K562 (cell line): Measurements from ENCODE around the gene PDPK1. TPM values are rescaled to one million over a fixed set of nuclear protein-coding genes. Genes with fewer than 3 reads are reported as not detected.

Source experiments
- CREM ChIP-seq: IDR thresholded peaks from 2 replicates; pipeline ENCODE4 v1.6.1; 2014; ENCODE audit warnings: antibody characterized with exemption, low read depth
- ETS2 ChIP-seq: IDR thresholded peaks from 2 replicates; pipeline ENCODE4 v1.6.1; 2016; ENCODE audit warnings: borderline replicate concordance, missing genetic modification characterization, mild to moderate bottlenecking, moderate library complexity, missing compliant biosample characterization; ENCODE audit not compliant: poor library complexity, severe bottlenecking
- GATAD2A ChIP-seq: fragments of 450-650 bp; IDR thresholded peaks from 2 replicates; pipeline ENCODE4 v1.6.1; 2017
- JUN ChIP-seq, 2 experiments: sonication (generic) in 1 of 2; formaldehyde crosslinking in 1 of 2; IDR thresholded peaks; 2 replicates each; pipeline versions ENCODE4 v1.6.1 to v1.8.0; 2012 to 2022; ENCODE audit warnings: borderline replicate concordance in 2 of 2, mild to moderate bottlenecking in 2 of 2, improper control_type of control experiment in 1 of 2, low read depth in 1 of 2, low read length in 1 of 2, missing genetic modification reagents in 1 of 2
- KAT7 ChIP-seq: sonication (generic); formaldehyde crosslinking; IDR thresholded peaks from 2 replicates; pipeline ENCODE4 v1.8.0; 2022; ENCODE audit warnings: missing genetic modification reagents, mild to moderate bottlenecking, borderline replicate concordance
- MTA3 ChIP-seq: fragments of 450-650 bp; formaldehyde crosslinking; IDR thresholded peaks from 2 replicates; pipeline ENCODE4 v1.6.1; 2017; ENCODE audit warnings: mild to moderate bottlenecking, borderline replicate concordance
- NCOR1 ChIP-seq: fragments of 450-650 bp; IDR thresholded peaks from 2 replicates; pipeline ENCODE4 v1.6.1; 2016; ENCODE audit warnings: mild to moderate bottlenecking, moderate library complexity
- NKRF ChIP-seq: fragments of 450-650 bp; IDR thresholded peaks from 2 replicates; pipeline ENCODE4 v1.6.1; 2016; ENCODE audit warnings: borderline replicate concordance
- PCBP1 ChIP-seq: fragments of 200-400 bp; formaldehyde crosslinking; IDR thresholded peaks from 2 replicates; pipeline ENCODE4 v1.6.1; 2018; ENCODE audit warnings: mild to moderate bottlenecking, low read depth, low read length; ENCODE audit not compliant: poor library complexity, severe bottlenecking
- PML ChIP-seq: IDR thresholded peaks from 2 replicates; pipeline ENCODE4 v1.6.1; 2012; ENCODE audit warnings: low read length, inconsistent platforms
- POLR2B ChIP-seq: fragments of 450-650 bp; IDR thresholded peaks from 2 replicates; pipeline ENCODE4 v1.6.1; 2018; ENCODE audit warnings: low read depth; ENCODE audit not compliant: partially characterized antibody
- POLR2H ChIP-seq: IDR thresholded peaks from 2 replicates; pipeline ENCODE4 v1.6.1; 2016; ENCODE audit warnings: missing genetic modification characterization, low read depth, mild to moderate bottlenecking, control low read depth, missing compliant biosample characterization, moderate library complexity
- RB1 ChIP-seq: fragments of 450-650 bp; IDR thresholded peaks from 2 replicates; pipeline ENCODE4 v1.6.1; 2017; ENCODE audit warnings: low read depth, mild to moderate bottlenecking
- SMAD3 ChIP-seq: fragments of 450-650 bp; formaldehyde crosslinking; conservative IDR thresholded peaks from 2 replicates; pipeline ENCODE4 v1.4.0; 2020; ENCODE audit warnings: mild to moderate bottlenecking
- SNRNP70 ChIP-seq: fragments of 200-400 bp; formaldehyde crosslinking; optimal IDR thresholded peaks from 2 replicates; pipeline ENCODE3; 2017; ENCODE audit warnings: low read depth, low read length
- SPI1 ChIP-seq: IDR thresholded peaks from 2 replicates; pipeline ENCODE4 v1.6.1; 2011; ENCODE audit warnings: low read depth, low read length, control low read depth, borderline replicate concordance
- TBL1XR1 ChIP-seq, 2 experiments: IDR thresholded peaks; 2 replicates each; pipeline ENCODE4 v1.6.1; 2012; ENCODE audit warnings: improper control_type of control experiment in 2 of 2, low read length in 2 of 2, mild to moderate bottlenecking in 1 of 2
- TCF7L2 ChIP-seq: fragments of 150-350 bp; IDR thresholded peaks from 2 replicates; pipeline ENCODE4 v1.6.1; 2016; ENCODE audit warnings: low read depth, mild to moderate bottlenecking, low read length, moderate library complexity
- ZNF511 ChIP-seq: sonication (generic); formaldehyde crosslinking; IDR thresholded peaks from 2 replicates; pipeline ENCODE4 v1.8.0; 2022; ENCODE audit warnings: mild to moderate bottlenecking, missing genetic modification reagents
- ZNF584 ChIP-seq: fragments of 200-800 bp; sonication (Bioruptor generic); IDR thresholded peaks from 2 replicates; pipeline ENCODE4 v1.6.1; 2016; ENCODE audit warnings: low read depth, mild to moderate bottlenecking, missing genetic modification characterization, missing compliant biosample characterization
- polyA plus RNA-seq, 8 experiments: library from polyadenylated mRNA; depleted of rRNA in 4 of 8; stranded (reverse) in 5 of 8; unstranded in 3 of 8; fragments of >200 nt; fragmentation: Nextera tagmentation in 2 of 8; fragmentation: Illumina TruSeq in 1 of 8; extraction: Ambion mirVana in 2 of 8; extraction: Trizol in 1 of 8; gene quantifications; 2 replicates each; pipeline versions ENCODE4 v1.2.1 to v1.2.3, GENCODE V29; 2011 to 2014; ENCODE audit warnings: inconsistent platforms in 1 of 8, missing spikeins in 1 of 8
- total RNA-seq, 7 experiments: library from RNA; depleted of rRNA in 6 of 7; stranded (reverse); fragments of >200 nt in 6 of 7; fragmentation: Illumina TruSeq in 2 of 7; extraction: Trizol in 2 of 7; gene quantifications; 2 replicates each; pipeline versions ENCODE4 v1.2.1 to v1.2.3, GENCODE V29; 2011 to 2021; ENCODE audit warnings: low replicate concordance in 1 of 7
- TF ChIP-seq, protein P1 (sequence below): sonication (generic); formaldehyde crosslinking; IDR thresholded peaks from 2 replicates; pipeline ENCODE4 v1.8.0; 2023; ENCODE audit warnings: mild to moderate bottlenecking, missing genetic modification reagents
- TF ChIP-seq, protein P2 (sequence below): fragments of 250-450 bp; sonication (Bioruptor Pico); IDR thresholded peaks from 2 replicates; pipeline ENCODE4 v1.5.0; 2021

The PDPK1 gene
- total and polyA plus RNA-seq, 9 of the 15 experiments (the other 6 are each of a cell fraction or from before 2014, with no cell fraction given): 4.0 to 37.2 (median 18.7) TPM

DNA sequence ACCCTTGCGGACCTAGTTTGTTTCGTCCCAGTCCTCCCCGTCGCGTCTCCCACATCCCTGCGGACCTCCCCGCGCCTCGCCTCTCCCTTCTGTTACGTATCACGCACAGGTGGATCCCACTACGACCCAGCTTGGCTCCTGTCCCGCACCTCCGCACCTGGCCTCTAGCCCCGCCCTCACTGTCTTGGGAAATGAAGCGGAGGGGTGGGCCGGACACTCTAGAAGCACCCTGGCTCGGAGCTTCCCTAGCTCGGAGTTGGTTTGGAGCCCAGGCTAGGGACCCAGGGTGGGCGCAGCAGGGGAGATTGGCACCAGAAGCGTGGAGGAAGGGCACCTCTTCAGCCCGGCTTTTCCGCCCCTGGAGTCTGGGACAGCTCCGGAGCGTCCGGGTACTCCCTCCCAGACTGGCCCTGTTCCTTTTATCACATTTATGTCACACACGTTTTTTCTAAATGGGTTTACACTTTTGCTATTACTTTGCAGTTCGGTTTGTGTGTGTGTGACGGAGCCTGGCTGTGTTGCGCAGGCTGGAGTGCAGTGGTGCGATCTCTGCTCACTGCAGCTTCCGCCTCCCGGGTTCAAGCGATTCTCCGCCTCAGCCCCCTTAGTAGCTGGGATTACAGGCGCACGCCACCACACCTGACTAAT, 5.2 kb upstream of the PDPK1 start (continued):
- TF ChIP-seq JUN (IDR thresholded peaks at IDR 0.05; ENCODE audit: borderline replicate concordance, low read depth, low read length) (no peak), JUN (CRISPR knock-in tag; IDR thresholded peaks at IDR 0.05; ENCODE audit: borderline replicate concordance) (no peak), POLR2H (tag) (0 out of 2 replicates have a peak, but pooled peaks have one; percentile 5), RB1 (peak; percentile 37; the same call in 1 of the 2 replicates), PML (no peak), GATAD2A (0 out of 2 replicates have a peak, but pooled peaks have one; percentile 9), CREM (peak; percentile 32; the same call in 1 of the 2 replicates), NKRF (no peak), TBL1XR1 (IDR thresholded peaks at IDR 0.05; ENCODE audit: low read length in 2 of 2) (no peak), SPI1 (no peak), TCF7L2 (no peak), ZNF584 (CRISPR knock-in tag) (no peak), ZNF511 (CRISPR knock-in tag) (0 out of 2 replicates have a peak, but pooled peaks have one; percentile 14), POLR2B (peak; percentile 27), SNRNP70 (no peak), SMAD3 (no peak), ETS2 (tag) (no peak), PCBP1 (no peak), KAT7 (0 out of 2 replicates have a peak, but pooled peaks have one; percentile 62), NCOR1 (no peak), MTA3 (0 out of 2 replicates have a peak, but pooled peaks have one; percentile 40)
- TF ChIP-seq, protein P1, sequence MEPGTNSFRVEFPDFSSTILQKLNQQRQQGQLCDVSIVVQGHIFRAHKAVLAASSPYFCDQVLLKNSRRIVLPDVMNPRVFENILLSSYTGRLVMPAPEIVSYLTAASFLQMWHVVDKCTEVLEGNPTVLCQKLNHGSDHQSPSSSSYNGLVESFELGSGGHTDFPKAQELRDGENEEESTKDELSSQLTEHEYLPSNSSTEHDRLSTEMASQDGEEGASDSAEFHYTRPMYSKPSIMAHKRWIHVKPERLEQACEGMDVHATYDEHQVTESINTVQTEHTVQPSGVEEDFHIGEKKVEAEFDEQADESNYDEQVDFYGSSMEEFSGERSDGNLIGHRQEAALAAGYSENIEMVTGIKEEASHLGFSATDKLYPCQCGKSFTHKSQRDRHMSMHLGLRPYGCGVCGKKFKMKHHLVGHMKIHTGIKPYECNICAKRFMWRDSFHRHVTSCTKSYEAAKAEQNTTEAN (CRISPR knock-in tag): no peak
- TF ChIP-seq, protein P2, sequence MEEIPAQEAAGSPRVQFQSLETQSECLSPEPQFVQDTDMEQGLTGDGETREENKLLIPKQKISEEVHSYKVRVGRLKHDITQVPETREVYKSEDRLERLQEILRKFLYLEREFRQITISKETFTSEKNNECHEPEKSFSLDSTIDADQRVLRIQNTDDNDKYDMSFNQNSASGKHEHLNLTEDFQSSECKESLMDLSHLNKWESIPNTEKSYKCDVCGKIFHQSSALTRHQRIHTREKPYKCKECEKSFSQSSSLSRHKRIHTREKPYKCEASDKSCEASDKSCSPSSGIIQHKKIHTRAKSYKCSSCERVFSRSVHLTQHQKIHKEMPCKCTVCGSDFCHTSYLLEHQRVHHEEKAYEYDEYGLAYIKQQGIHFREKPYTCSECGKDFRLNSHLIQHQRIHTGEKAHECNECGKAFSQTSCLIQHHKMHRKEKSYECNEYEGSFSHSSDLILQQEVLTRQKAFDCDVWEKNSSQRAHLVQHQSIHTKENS: no peak
